Activated CD4-positive, alpha-beta T cell treated with anti-CD3 and anti-CD28 coated beads for 1 hour (primary cell): ENCODE data around the gene PPM1L.
"Not testable (repeated sequence)": the region's sequence is repeated elsewhere in the genome, so short reads cannot be mapped to it uniquely, and the experiment has no call there.

Experiments used
- DNase-seq: peaks from one replicate; pipeline ENCODE4 v3.0.0-alpha.2; 2020

The PPM1L gene

DNA sequence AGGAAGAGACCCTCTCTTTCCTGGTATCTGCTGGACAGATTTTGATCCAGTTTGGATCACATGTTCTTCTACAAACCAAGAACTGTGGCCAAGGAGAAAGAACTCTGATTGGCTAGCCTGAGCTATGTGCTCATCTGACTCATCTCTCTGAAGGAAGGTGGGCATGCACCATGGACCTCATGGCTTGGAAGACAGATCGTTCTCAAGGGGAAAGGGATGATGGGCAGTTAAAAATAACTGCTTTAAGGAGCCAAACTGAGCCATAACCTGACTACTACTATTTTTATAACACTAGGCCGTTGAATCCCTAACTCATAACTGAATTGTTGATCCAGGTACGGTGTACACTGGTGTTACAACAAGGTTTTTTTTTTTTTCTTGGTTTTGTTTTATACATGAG lies 236.7 kb downstream of the PPM1L start:
- no peak for DNase-seq

- DNase-seq: no peak
These were observed 240.8 kb downstream of the PPM1L start for GRCh38 chr3:160996811-160997210.

DNA sequence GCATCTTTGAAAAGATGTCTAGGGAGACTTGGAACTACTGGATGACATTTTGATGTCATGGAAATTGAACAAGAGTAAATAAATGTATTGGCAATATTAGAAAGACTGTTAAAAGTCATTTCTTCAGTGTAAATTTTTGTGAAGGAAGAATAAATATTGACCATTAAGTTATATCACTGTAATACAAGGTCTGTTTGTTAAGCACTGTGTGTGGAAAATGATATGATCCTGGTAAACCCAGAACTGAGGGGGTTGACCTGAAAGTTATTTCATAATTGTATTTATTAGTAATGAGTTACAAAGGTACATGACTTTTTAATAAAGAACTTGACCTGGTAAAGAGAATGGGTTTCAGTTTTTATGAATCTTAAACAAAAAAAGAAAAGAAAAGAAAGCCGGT lies 242.6 kb downstream of the PPM1L start:
- DNase-seq: no peak

GRCh38 chr3:160999274-160999673 lies 243.2 kb downstream of the PPM1L start:
- no peak for DNase-seq

- no peak for DNase-seq
These were observed 252.1 kb downstream of the PPM1L start for GRCh38 chr3:161008086-161008485.

- DNase-seq: not testable (repeated sequence)
These were observed 254.1 kb downstream of the PPM1L start for GRCh38 chr3:161010151-161010550.

DNA sequence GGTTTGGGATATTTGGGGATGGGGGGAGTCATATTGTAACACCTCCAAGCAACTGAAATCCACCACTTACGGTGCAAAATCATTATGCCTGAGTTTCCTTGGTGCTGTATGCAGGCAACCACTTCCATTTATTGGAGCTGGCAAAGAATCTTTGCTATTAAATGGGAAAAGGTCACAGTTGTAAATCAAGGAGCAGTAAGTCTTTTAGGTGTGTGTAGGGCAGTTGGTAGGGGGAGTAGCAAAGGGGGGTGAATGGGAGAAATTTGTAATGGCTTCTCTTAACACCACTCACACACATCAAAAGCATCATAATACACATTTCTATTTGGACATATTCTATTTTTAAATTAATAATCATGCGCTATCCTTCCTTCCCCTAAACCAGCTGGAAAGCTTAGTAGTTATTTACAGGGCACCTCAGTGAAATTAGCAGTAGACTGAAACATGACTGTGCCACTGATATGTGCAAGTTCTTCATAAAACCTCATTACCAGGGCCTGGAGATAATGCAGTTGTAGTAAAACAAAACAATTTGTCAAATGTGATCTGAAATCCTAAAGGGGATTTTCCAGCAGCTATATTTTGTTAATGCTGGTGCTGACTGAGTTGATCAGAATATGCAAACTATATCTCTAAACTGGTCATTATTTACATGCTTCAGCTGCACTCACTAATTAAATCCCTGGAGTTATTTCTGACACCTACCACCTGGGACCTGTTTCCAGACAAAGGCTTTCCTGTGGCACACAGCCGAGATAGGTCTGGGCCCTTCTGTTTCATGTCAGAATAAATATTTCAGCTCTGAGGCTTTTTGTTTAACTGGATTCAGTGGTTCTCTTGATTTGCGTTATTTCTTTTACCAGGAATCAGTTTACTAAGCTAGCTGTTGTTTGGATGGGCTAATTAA lies 259.1 kb downstream of the PPM1L start:
- DNase-seq: no peak

DNA sequence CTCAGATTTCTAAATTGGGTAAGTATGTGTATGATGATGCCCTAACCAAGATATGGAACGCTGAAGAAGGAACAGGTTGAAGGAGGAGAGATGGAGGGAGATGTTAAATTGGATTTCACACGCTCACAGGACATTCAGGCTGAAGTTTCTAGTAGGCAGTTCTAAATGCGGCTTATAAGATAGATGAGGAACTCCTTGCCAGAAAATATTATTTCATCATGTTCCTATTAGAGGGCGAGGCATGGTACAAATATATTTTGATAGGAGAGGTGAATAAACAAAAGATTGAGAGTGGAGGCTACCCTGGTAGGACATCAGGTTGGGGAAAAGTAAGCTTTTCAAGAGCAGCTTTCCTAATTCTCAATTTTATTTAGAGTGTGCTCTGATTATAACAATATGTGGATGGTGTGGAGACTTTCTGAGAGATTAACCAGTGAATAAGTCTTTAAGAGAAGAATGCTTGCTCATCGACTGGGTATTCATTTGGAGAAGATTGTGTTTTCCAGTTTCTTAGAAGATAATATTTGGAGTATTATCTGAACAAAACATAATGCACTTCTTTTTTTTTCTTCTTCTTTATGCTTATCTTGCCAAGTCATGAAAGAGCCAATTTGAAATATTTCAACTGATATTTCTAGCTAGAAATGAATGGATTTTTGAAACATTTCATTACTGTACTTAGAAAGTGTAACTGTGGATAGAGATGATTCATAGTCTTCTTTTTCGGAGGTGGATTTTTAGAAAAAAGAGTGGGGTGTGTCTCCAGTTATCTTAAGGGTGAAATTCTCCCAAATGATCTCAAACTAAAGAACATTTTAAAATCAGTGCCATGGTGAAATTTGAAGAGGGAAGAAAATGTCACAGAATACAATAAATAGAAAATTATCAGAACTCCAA lies 260.6 kb downstream of the PPM1L start:
- DNase-seq: no peak

DNA sequence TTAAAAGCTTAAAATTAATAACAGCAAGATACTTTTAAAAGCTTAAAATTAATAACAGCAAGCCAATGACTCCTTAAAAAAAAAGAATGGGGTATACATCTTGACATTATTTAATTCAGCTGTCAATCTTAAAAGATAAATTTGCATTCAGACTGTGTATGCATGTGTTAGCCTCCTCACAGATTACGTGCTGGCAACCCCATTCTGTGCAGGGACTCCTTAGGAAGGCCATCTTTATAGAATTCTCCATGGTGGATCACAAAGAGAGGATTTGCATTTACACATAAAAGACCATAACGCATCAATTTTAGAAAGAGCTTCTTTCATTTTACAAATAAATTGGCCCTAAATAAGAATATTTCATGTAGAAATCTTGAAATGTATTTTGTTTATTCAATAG lies 261.9 kb downstream of the PPM1L start:
- no peak for DNase-seq

GRCh38 chr3:161020256-161020655 lies 264.2 kb downstream of the PPM1L start:
- no peak for DNase-seq

DNA sequence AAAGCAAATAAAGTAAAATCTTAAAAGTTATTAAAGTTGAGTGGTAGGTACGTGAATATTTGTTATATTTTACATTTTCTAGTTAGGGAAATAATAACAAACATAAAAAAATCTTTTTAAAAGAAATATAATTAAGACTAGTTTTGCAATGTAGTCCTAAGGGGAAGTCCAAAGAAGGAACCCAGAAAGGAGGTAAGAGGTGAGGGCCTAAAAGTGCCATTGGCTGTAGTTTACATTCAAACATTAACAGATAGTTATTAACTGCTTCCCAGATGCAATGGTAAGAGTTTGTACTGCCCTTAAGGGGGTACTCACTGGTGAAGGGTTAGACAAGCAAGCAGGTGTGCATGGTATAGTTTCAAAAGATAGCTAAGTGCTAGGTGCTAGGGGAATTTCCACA lies 269.9 kb downstream of the PPM1L start:
- DNase-seq: no peak

GRCh38 chr3:161026612-161027510 lies 270.8 kb downstream of the PPM1L start:
- DNase-seq: no peak

DNA sequence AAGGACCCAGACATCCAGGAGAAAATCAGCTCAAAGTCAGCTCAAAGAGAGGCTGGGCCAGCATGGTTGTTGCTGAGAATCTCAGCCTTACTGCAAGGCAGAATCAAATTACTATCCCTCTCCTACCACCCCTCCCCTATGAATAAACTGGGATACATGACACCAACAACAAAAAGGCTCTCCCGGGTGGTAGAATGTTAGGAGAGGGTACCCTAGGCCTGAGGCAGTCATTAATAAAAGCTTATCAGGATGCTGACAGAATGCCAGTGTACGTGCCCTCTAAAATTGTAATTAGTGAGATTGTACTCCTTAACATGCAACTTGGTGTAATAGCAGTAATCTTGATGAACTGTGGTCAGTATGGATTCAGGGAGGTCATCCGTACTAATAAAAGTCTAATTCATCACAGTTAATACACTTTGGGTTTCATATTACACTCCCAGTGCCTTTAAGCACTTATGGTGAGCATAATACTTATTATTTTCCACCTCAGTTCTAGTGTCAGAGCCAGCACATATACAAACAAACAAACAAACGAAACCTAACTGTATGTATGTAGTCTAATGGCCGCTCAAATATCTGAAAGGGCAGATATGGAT lies 272.6 kb downstream of the PPM1L start:
- no peak for DNase-seq

DNA sequence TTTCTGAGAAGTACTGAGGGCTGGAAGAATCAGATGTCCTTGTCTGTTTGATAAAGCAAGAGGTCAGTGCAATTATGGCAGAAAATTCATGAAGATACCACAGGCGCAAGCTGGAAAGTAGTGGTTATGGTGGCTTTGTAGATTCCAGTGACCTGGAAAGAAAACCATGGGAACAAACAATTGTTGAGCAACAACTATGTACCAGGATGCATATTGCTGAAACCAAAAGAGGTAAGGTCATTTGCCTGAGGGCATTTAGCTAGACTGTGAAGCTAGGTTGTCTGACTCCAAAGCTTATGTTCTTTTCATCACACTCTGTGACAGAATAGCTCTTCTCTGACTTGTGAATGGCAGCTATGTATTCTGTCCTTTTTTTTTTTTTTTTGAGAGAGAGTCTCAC lies 275.1 kb downstream of the PPM1L start:
- DNase-seq: no peak

DNA sequence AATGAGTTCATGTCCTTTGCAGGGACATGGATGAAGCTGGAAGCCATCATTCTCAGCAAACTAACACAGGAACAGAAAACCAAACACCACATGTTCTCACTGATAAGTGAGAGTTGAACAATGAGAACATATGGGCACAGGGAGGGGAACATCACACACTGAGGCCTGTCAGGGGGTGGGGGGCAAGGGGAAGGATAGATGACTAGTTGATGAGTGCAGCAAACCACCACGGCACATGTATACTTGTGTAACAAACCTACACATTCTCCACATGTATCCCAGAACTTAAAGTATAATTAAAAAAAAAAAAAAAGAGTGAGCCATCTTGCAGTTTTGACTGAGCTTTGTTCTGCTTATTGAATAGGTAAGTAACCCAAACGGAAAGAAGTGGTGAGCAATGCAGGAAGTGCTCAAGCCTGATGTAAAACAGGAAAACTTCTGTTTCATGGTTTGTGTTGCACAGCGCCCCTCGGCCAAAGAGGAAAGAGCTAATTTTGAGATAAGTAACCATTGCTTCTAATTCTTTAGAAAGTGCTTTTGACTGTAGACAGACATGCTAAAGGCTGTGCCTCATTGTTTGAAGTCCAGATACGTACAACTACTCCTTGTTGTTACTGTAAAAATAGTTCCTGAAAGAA lies 279.0 kb downstream of the PPM1L start:
- DNase-seq: not testable (repeated sequence)

GRCh38 chr3:161035711-161036110 lies 279.7 kb downstream of the PPM1L start:
- no peak for DNase-seq

- DNase-seq: no peak
These were observed 282.7 kb downstream of the PPM1L start for GRCh38 chr3:161038725-161039124.

DNA sequence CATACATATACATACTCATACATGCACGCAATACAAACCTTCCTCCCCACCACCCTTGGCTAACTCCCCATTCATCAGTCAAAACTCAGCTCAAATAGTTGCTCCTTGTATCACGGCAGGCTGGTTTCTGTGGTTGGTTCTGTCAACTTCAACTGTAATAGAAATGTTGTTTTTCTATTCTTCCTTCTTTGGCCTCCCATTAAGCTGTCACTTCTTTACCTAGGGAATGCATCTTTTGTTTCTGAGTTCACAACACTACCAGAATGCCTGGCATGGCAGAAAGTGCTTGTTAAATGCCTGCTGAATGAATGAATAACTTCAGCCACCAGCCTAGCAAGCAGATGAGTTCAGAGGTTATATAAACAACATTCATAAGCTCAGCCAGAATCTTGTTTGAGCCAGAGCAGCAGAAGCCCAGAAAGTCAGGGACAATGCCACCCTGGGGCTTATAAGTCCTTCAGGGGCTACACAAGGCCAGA lies 286.0 kb downstream of the PPM1L start:
- no peak for DNase-seq

DNA sequence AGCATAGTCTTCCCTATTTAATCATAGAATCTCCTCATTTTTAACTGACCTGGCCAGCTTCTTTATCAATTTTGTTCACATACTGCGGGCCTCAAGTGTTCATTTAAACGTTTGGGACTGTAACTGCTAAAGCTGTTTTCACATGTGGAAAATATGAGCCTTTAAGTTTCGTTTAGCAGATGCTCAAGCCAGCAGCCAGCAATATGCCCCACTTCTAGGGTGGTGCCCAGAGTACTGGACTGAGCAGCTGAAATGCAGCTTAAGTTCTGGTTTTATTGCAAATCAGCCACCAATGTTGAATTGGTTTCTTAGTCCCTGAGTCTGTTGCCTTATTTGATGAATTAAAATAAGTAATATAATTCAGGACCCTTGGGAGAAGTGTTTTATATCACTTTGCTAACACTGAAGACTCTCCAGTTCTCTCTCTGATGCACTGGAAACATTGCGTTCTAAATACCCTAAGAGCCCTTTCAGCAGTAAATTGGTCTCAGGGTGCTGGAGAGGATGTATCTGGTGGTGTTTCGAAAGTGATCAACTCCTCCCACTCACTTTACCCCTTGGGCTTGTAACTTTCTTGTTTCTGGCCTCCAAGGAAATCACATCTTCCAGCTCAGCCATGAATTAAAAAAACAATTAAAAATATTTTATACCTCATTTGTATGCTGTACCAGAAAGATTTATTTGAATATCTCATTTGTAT lies 287.5 kb downstream of the PPM1L start:
- no peak for DNase-seq

- no peak for DNase-seq
These were observed 293.7 kb downstream of the PPM1L start for GRCh38 chr3:161049683-161050248.

GRCh38 chr3:161050935-161051334 lies 294.9 kb downstream of the PPM1L start:
- DNase-seq: no peak
